PC-9 (cell line): Measurements from ENCODE around the gene ADAMTS8. TPM values are rescaled to one million over a fixed set of nuclear protein-coding genes. Genes with fewer than 3 reads are reported as not detected.
"Not testable (repeated sequence)": the region's sequence is repeated elsewhere in the genome, so short reads cannot be mapped to it uniquely, and the experiment has no call there.

Experiments used
- BruUV-seq: library from RNA; stranded (reverse); fragments of 400-500 nt; replicated peaks from 2 replicates; lab custom pipeline; 2021; lab: Mats Ljungman, UMichigan
- CTCF ChIA-PET: fragments of 300-600 bp; sonication (Branson Sonifier 250); formaldehyde crosslinking; loops from one replicate; lab custom pipeline; 2022; ENCODE audit warnings: antibody characterized with exemption; lab: Charles Lee
- POLR2A ChIA-PET: fragments of 300-600 bp; sonication (Branson Sonifier 250); formaldehyde crosslinking; loops from one replicate; lab custom pipeline; 2022; ENCODE audit warnings: antibody characterized with exemption; ENCODE audit not compliant: unreplicated experiment; lab: Charles Lee
- DNase-seq, 2 experiments: peaks; one replicate each; pipeline versions ENCODE4 v3.0.0 to v3.0.0-alpha.2; 2015 to 2022; ENCODE audit warnings: mixed read lengths in 1 of 2
- H2AFZ ChIP-seq: fragments of 200-600 bp; sonication (generic); 2 replicates; pipeline ENCODE4 v1.8.1; 2017; ENCODE audit warnings: antibody characterized with exemption
- H3F3A ChIP-seq: fragments of 200-600 bp; sonication (generic); 2 replicates; pipeline ENCODE4 v1.8.1; 2017; ENCODE audit warnings: antibody characterized with exemption, mild to moderate bottlenecking, low read depth; ENCODE audit not compliant: insufficient read depth
- H3K27ac ChIP-seq: fragments of 200-600 bp; sonication (generic); 2 replicates; pipeline ENCODE4 v1.6.1; 2016; ENCODE audit warnings: mixed run types
- H3K27me3 ChIP-seq: fragments of 200-600 bp; sonication (generic); 2 replicates; pipeline ENCODE4 v1.6.1; 2016; ENCODE audit warnings: low read depth, mixed run types; ENCODE audit not compliant: insufficient read depth
- H3K36me3 ChIP-seq: fragments of 200-600 bp; sonication (generic); 2 replicates; pipeline ENCODE4 v1.6.1; 2016; ENCODE audit warnings: low read depth, mixed run types
- H3K4me1 ChIP-seq: fragments of 200-600 bp; sonication (generic); replicated peaks from 2 replicates; pipeline ENCODE4 v1.6.1; 2016; ENCODE audit warnings: mixed run types; ENCODE audit not compliant: insufficient read depth
- H3K4me2 ChIP-seq: fragments of 200-600 bp; sonication (generic); 2 replicates; pipeline ENCODE4 v1.6.1; 2017; ENCODE audit warnings: mixed run types
- H3K4me3 ChIP-seq: fragments of 200-600 bp; sonication (generic); 2 replicates; pipeline ENCODE4 v1.6.1; 2016; ENCODE audit warnings: mixed run types
- H3K79me2 ChIP-seq: fragments of 200-600 bp; sonication (generic); 2 replicates; pipeline ENCODE4 v1.6.1; 2017; ENCODE audit warnings: low read depth, mixed run types
- H3K9me2 ChIP-seq: fragments of 200-600 bp; sonication (generic); 2 replicates; pipeline ENCODE4 v1.8.1; 2017; ENCODE audit warnings: mild to moderate bottlenecking; ENCODE audit not compliant: insufficient read depth
- H3K9me3 ChIP-seq: fragments of 200-600 bp; sonication (generic); 2 replicates; pipeline ENCODE4 v1.8.1; 2016; ENCODE audit warnings: low read depth; ENCODE audit not compliant: insufficient read depth
- H4K20me1 ChIP-seq: fragments of 200-600 bp; sonication (generic); 2 replicates; pipeline ENCODE4 v1.8.1; 2017; ENCODE audit not compliant: insufficient read depth
- CTCF ChIP-seq: fragments of 200-600 bp; sonication (generic); conservative IDR thresholded peaks from 2 replicates; pipeline ENCODE4 v1.6.1; 2017; ENCODE audit warnings: mixed run types, antibody characterized with exemption, mild to moderate bottlenecking, moderate library complexity
- EZH2 ChIP-seq: fragments of 200-600 bp; sonication (generic); IDR thresholded peaks from 2 replicates; pipeline ENCODE4 v1.8.0; 2017; ENCODE audit warnings: antibody characterized with exemption, low read depth
- intact Hi-C: fragments of 100-400 bp; cut with micrococcal nuclease; formaldehyde crosslinking; loops from one replicate; pipeline ENCODE4 v1.10.0; 2022; ENCODE audit not compliant: unreplicated experiment
- total RNA-seq: library from RNA; stranded (reverse); gene quantifications from 2 replicates; pipeline ENCODE4 v1.2.3, GENCODE V29; 2021

Gene ADAMTS8
- total RNA-seq, 1 experiment from 2014 or later: not detected

- Histone ChIP-seq H3K4me3 (no peak overlapping the region), H3K27me3 (no peaks in the 10 kb centered on the region), H3K27ac (no peak overlapping the region), H3K9me2 (no peaks in the 10 kb centered on the region), H3K79me2 (no peaks in the 10 kb centered on the region), H4K20me1 (no peaks in the 10 kb centered on the region), H2AFZ (no peak overlapping the region), H3K4me1 (0 out of 2 replicates have a peak, but pooled peaks cover 2% of the 10 kb centered on the region), H3K9me3 (no peaks in the 10 kb centered on the region), H3K4me2 (no peak overlapping the region), H3F3A (no peaks in the 10 kb centered on the region), H3K36me3 (no peaks in the 10 kb centered on the region)
- BruUV-seq: no TSS peak
- TF ChIP-seq EZH2 (no peak), CTCF (no peak)
- no peak for DNase-seq
- ChIA-PET CTCF (no interaction called here), POLR2A (no interaction called here)
- intact Hi-C loops: loop anchor here (5.0 to 10.0 kb wide), 2 partner anchors 88 to 146 kb away; no protein-coding TSS in a partner anchor
These were observed 10.7 kb upstream of the ADAMTS8 start for GRCh38 chr11:130439160-130439519.

GRCh38 chr11:130438401-130439159 lies 10.2 kb upstream of the ADAMTS8 start:
- BruUV-seq: not testable (repeated sequence)

GRCh38 chr11:130437848-130438247 lies 9.4 kb upstream of the ADAMTS8 start:
- 0 out of 2 replicates have a peak, but pooled peaks cover 4% of the 10 kb centered on the region for H3K4me1 ChIP-seq
- POLR2A ChIA-PET: no interaction called here
- H3K27me3 ChIP-seq: no peaks in the 10 kb centered on the region
- DNase-seq: no peak
- no peak overlapping the region for H3K4me2 ChIP-seq
- H4K20me1 ChIP-seq: no peaks in the 10 kb centered on the region
- H3K36me3 ChIP-seq: no peaks in the 10 kb centered on the region
- no peak overlapping the region for H3K4me3 ChIP-seq
- intact Hi-C loops: loop anchor here (5.0 to 10.0 kb wide), 2 partner anchors 89 to 147 kb away; no protein-coding TSS in a partner anchor
- H3K79me2 ChIP-seq: no peaks in the 10 kb centered on the region
- no peak overlapping the region for H2AFZ ChIP-seq
- CTCF ChIA-PET: no interaction called here
- BruUV-seq: no TSS peak
- H3K9me3 ChIP-seq: no peaks in the 10 kb centered on the region
- no peaks in the 10 kb centered on the region for H3K9me2 ChIP-seq
- no peak overlapping the region for H3K27ac ChIP-seq
- TF ChIP-seq CTCF (no peak), EZH2 (no peak)
- no peaks in the 10 kb centered on the region for H3F3A ChIP-seq

More at GRCh38 chr11:130438401-130439159, 10.2 kb upstream of the ADAMTS8 start:
- H3K27ac ChIP-seq, H3K79me2 ChIP-seq, H3F3A ChIP-seq, H3K4me2 ChIP-seq, H3K36me3 ChIP-seq, DNase-seq, H2AFZ ChIP-seq, H3K9me2 ChIP-seq, H3K4me1 ChIP-seq, H3K27me3 ChIP-seq, H4K20me1 ChIP-seq, H3K9me3 ChIP-seq, H3K4me3 ChIP-seq, CTCF ChIA-PET: not testable (repeated sequence)
- intact Hi-C loops: loop anchor here (5.0 to 10.0 kb wide), 2 partner anchors 89 to 146 kb away; no protein-coding TSS in a partner anchor
- POLR2A ChIA-PET: interaction anchor here (0.5 kb wide), 1 partner anchor 9 kb away, joined by 15 read pairs; no protein-coding TSS in a partner anchor
